GM10266 (cell line): ENCODE results near the gene CELF1.

ENCODE experiments used
- DNase-seq: peaks from one replicate; pipeline ENCODE4 v3.0.0; 2012; ENCODE audit errors: extremely low spot score
- TF ChIP-seq, protein P1 (sequence below): IDR thresholded peaks from 2 replicates; pipeline ENCODE4 v1.5.1; 2012; ENCODE audit warnings: mild to moderate bottlenecking, low read depth; ENCODE audit not compliant: control insufficient read depth, insufficient read depth; ENCODE audit errors: missing control alignments

CELF1 gene

GRCh38 chr11:47418454-47419259 lies 134.3 kb downstream of the CELF1 start:
- TF ChIP-seq, protein P1, sequence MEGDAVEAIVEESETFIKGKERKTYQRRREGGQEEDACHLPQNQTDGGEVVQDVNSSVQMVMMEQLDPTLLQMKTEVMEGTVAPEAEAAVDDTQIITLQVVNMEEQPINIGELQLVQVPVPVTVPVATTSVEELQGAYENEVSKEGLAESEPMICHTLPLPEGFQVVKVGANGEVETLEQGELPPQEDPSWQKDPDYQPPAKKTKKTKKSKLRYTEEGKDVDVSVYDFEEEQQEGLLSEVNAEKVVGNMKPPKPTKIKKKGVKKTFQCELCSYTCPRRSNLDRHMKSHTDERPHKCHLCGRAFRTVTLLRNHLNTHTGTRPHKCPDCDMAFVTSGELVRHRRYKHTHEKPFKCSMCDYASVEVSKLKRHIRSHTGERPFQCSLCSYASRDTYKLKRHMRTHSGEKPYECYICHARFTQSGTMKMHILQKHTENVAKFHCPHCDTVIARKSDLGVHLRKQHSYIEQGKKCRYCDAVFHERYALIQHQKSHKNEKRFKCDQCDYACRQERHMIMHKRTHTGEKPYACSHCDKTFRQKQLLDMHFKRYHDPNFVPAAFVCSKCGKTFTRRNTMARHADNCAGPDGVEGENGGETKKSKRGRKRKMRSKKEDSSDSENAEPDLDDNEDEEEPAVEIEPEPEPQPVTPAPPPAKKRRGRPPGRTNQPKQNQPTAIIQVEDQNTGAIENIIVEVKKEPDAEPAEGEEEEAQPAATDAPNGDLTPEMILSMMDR = no peak
- no peak for DNase-seq

- no peak for DNase-seq
- TF ChIP-seq, protein P1 = no peak
Measured at GRCh38 chr11:47417712-47418111, 135.2 kb downstream of the CELF1 start.

DNA sequence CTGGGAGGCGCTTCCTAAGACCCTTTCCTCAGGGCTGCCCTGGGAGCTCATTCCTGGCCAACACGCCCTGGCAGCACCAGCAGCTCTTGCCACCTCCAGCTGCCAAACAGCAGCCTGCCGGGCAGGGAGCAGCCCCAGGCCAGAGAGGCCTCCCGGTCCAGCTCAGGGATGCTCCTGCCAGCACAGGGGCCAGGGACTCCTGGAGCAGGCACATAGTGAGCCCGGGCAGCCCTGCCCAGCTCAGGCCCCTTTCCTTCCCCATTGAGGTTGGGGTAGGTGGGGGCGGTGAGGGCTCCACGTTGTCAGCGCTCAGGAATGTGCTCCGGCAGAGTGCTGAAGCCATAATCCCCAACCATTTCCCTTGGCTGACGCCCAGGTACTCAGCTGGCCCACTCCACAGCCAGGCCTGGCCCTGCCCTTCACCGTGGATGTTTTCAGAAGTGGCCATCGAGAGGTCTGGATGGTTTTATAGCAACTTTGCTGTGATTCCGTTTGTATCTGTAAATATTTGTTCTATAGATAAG lies 136.9 kb downstream of the CELF1 start:
- TF ChIP-seq, protein P1 = no peak
- no peak for DNase-seq
